ENCODE measurements around the gene ENOX2.

ENOX2 gene

DNA sequence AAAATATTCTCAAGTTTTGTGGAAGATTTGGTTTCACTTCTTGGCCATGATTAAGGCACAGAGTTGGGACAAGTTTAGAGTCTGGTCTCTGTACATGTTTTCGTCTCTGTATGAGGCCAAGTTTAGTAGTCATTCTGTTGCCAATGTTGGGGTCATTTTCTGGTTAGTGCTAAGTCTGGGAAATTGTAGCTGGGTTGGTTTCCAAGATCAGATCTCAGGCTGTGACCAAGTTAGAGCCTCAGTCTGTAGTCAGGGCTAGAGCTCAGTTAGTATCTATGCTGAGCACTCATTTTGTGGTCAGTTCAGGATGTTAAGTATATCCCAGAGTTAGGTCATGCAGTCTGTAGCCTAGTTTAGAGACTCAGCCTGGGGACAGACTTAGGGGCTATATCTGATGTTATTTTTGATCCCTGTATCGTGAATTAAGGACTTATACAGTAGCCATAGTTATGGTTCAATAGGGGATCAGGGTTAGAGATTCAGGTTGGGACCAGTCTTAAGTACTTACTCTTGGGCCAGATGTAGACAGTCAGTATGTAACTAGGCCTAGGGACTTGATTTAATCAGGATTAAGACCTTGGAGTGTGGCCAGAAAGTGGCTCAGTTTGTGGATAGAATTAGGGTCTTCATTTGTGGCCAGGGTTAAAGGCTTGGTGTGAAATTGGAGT is 6.6 kb upstream of the ENOX2 start:
- TF ChIP-seq NFRKB (IDR thresholded peaks at IDR 0.05) (no peak), ZNF384 (IDR thresholded peaks at IDR 0.05) (no peak), SP1 (IDR thresholded peaks at IDR 0.05) (no peak), BHLHE40 (IDR thresholded peaks at IDR 0.05; ENCODE audit: borderline replicate concordance) (no peak), FOXM1 (IDR thresholded peaks at IDR 0.05; ENCODE audit: borderline replicate concordance) (no peak), FOXK2 (IDR thresholded peaks at IDR 0.05) (no peak), CTBP1 (IDR thresholded peaks at IDR 0.05; ENCODE audit: borderline replicate concordance) (no peak), HDGF (IDR thresholded peaks at IDR 0.05; ENCODE audit: borderline replicate concordance) (no peak)
- ChIA-PET CTCF (interaction anchor here (1.3 to 1.5 kb wide), 2 partner anchors 334 to 516 kb away, joined by 4 read pairs; no protein-coding TSS in a partner anchor), POLR2A (no interaction called here)
- no peak for DNase-seq (ENCODE audit: extremely low spot score)

DNA sequence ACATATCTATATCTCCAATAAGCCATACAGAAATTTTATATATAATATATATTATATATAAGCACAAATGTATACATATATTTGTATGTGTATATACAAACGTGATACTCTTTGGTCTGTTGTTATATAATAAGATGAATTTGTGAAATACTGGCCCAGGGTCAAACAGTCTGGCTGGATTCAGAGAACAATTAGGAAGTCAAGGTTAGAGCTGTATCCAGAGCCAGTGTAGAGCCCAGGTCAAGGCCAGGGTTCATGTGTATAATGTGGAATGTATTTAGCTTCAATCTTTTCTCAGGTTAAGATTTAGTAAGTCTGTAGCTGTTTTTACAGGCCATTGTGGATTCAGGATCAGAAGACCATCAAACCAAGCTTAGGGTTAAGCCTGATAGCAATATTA is 3.8 kb upstream of the ENOX2 start:
- no peak for DNase-seq (ENCODE audit: extremely low spot score)
- TF ChIP-seq FOXM1 (IDR thresholded peaks at IDR 0.05; ENCODE audit: borderline replicate concordance) (no peak), TARDBP (IDR thresholded peaks at IDR 0.05) (no peak), FOXK2 (IDR thresholded peaks at IDR 0.05) (no peak), NFRKB (IDR thresholded peaks at IDR 0.05) (no peak), ARNT (IDR thresholded peaks at IDR 0.05) (no peak), L3MBTL2 (conservative IDR thresholded peaks at IDR 0.05) (no peak), ELF4 (IDR thresholded peaks at IDR 0.05) (no peak), SP1 (IDR thresholded peaks at IDR 0.05) (no peak), CTBP1 (IDR thresholded peaks at IDR 0.05; ENCODE audit: borderline replicate concordance) (no peak), LEF1 (IDR thresholded peaks at IDR 0.05; ENCODE audit: borderline replicate concordance) (no peak), HDGF (IDR thresholded peaks at IDR 0.05; ENCODE audit: borderline replicate concordance) (no peak), ZNF384 (IDR thresholded peaks at IDR 0.05) (no peak), BHLHE40 (IDR thresholded peaks at IDR 0.05; ENCODE audit: borderline replicate concordance) (no peak), FOXA1 (IDR thresholded peaks at IDR 0.05) (no peak), SUZ12 (IDR thresholded peaks at IDR 0.05) (no peak)
- TF ChIP-seq, protein P1, sequence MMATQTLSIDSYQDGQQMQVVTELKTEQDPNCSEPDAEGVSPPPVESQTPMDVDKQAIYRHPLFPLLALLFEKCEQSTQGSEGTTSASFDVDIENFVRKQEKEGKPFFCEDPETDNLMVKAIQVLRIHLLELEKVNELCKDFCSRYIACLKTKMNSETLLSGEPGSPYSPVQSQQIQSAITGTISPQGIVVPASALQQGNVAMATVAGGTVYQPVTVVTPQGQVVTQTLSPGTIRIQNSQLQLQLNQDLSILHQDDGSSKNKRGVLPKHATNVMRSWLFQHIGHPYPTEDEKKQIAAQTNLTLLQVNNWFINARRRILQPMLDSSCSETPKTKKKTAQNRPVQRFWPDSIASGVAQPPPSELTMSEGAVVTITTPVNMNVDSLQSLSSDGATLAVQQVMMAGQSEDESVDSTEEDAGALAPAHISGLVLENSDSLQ (IDR thresholded peaks at IDR 0.05): no peak
- ChIA-PET CTCF (interaction anchor here (1.3 to 1.7 kb wide), 2 partner anchors 10 to 331 kb away, joined by 3 to 5 read pairs; no protein-coding TSS in a partner anchor), POLR2A (no interaction called here)

DNA sequence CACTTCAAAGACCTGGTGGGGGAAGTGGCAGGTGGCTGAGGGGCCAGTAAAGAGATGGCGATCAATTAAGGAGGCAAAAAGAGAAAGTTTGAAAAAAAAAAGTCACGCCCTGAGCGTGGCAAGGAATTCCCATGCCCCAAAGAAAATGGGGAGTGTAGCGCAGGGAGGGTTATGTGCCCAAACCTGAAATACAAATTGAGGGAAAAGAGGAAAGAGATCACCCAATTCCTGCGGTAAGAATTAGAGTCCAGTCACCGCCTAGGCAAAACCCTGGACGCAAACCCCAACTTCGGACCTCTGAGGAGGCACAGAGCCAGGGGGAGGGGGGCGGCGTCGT is 595 bp downstream of the ENOX2 start:
- TF ChIP-seq L3MBTL2 (conservative IDR thresholded peaks at IDR 0.05): no peak
- TF ChIP-seq HDGF (IDR thresholded peaks at IDR 0.05; ENCODE audit: borderline replicate concordance): no peak
- TF ChIP-seq ZNF384 (IDR thresholded peaks at IDR 0.05): no peak; the same call in 1 of the 2 replicates
- no peak for TF ChIP-seq FOXA1 (IDR thresholded peaks at IDR 0.05)
- no peak for TF ChIP-seq ARNT (IDR thresholded peaks at IDR 0.05)
- TF ChIP-seq, protein P1 (IDR thresholded peaks at IDR 0.05): no peak
- no peak for TF ChIP-seq FOXM1 (IDR thresholded peaks at IDR 0.05; ENCODE audit: borderline replicate concordance)
- TF ChIP-seq ELF4 (IDR thresholded peaks at IDR 0.05): no peak
- no peak for TF ChIP-seq CTBP1 (IDR thresholded peaks at IDR 0.05; ENCODE audit: borderline replicate concordance)
- no peak for TF ChIP-seq BHLHE40 (IDR thresholded peaks at IDR 0.05; ENCODE audit: borderline replicate concordance)
- CTCF ChIA-PET: no interaction called here
- no peak for DNase-seq (ENCODE audit: extremely low spot score)
- POLR2A ChIA-PET: interaction anchor here (0.7 kb wide), 1 partner anchor 13 kb away, joined by 3 read pairs; no protein-coding TSS in a partner anchor

DNA sequence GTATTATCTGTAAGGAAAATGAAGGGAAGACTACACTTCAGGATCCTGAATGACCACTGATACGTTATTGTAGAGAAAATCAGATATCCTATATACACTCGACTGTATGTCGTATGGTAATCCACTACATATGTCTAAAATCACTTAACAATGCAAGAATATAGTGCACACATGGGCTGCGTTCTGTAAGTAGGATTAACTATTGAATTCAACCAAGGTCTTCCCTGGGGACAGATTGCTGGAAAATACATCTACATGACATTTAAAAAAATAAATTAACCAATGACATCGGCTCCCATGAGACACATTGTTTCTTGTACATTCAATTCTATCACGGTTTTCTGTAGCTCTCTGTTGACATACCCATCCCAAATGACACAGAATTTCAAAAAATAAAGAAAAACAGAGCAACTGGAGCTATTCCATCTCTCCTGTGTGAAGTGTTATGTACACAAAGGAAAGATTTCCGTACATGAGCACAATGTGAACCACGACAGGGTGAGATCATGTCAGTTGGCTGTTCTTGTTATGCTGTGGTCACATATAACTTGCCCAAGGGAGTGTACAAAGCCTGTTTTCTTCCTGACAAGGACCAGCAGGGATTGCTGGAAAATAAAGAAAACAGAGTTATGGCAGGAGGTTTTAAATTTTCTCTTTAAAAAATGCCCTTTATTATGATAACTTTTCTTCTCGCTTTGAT is 6.1 kb downstream of the ENOX2 start:
- DNase-seq (ENCODE audit: extremely low spot score): no peak
- ChIA-PET CTCF (interaction anchor here (0.8 kb wide), 1 partner anchor 24 kb away, joined by 3 read pairs; no protein-coding TSS in a partner anchor), POLR2A (no interaction called here)
- no peak for TF ChIP-seq TARDBP (IDR thresholded peaks at IDR 0.05)

DNA sequence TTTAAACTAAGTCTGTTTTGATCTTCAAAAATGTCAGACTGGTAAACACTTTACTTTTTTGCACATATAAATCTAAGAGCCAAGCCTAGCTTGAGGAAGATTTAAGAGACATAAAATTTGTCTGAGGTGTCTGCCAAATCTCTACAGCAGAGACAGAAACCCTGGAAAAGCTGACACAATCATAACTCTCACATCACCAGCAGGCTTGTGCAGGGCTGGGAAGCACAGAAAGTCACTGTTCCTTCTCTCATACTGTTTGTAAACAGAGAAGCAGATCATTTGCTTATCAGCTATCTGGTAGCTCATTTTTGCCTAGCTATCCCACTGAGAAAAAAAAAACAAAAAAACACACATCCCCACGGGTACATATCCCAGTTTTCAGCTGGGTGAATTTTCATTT is 7.0 kb downstream of the ENOX2 start:
- ChIA-PET POLR2A (no interaction called here), CTCF (no interaction called here)
- TF ChIP-seq FOXA1 (IDR thresholded peaks at IDR 0.05) (no peak), ZNF384 (IDR thresholded peaks at IDR 0.05) (no peak)
- TF ChIP-seq, protein P1 (IDR thresholded peaks at IDR 0.05): no peak
- DNase-seq (ENCODE audit: extremely low spot score): no peak

DNA sequence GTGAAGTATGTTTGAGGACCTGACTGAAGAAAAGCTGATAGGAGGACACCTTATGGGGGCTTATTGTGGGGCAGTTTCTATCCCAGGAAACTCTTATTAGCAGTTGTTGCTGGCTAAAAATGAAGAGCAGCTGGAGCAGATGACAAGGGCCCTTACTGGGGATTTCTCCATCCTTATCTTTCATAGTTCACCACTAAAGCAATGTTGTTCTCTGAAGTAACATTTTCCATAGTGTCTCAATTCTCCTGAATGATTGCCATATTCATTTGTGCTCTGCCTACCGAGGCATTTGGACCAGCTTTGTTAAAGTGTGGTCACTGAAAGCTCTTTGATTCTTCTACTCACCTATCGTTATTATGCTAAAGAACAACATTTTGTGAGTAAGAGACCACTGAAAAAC is 7.7 kb downstream of the ENOX2 start:
- no peak for TF ChIP-seq NFRKB (IDR thresholded peaks at IDR 0.05)
- TF ChIP-seq SP1 (IDR thresholded peaks at IDR 0.05): no peak
- no peak for TF ChIP-seq ZNF384 (IDR thresholded peaks at IDR 0.05)
- no peak for TF ChIP-seq BHLHE40 (IDR thresholded peaks at IDR 0.05; ENCODE audit: borderline replicate concordance)
- no peak for TF ChIP-seq CTBP1 (IDR thresholded peaks at IDR 0.05; ENCODE audit: borderline replicate concordance)
- no peak for TF ChIP-seq HDGF (IDR thresholded peaks at IDR 0.05; ENCODE audit: borderline replicate concordance)
- TF ChIP-seq SUZ12 (IDR thresholded peaks at IDR 0.05): no peak
- TF ChIP-seq FOXA1 (IDR thresholded peaks at IDR 0.05): no peak
- no peak for TF ChIP-seq ELF4 (IDR thresholded peaks at IDR 0.05)
- TF ChIP-seq TARDBP (IDR thresholded peaks at IDR 0.05): no peak
- no peak for TF ChIP-seq FOXK2 (IDR thresholded peaks at IDR 0.05)
- TF ChIP-seq LEF1 (IDR thresholded peaks at IDR 0.05; ENCODE audit: borderline replicate concordance): no peak
- no peak for TF ChIP-seq FOXM1 (IDR thresholded peaks at IDR 0.05; ENCODE audit: borderline replicate concordance)
- TF ChIP-seq, protein P1 (IDR thresholded peaks at IDR 0.05): no peak
- POLR2A ChIA-PET: no interaction called here
- DNase-seq (ENCODE audit: extremely low spot score): no peak
- CTCF ChIA-PET: no interaction called here

Measured in HEK293T (cell line).